SK-N-SH (cell line): ENCODE data around the gene IER2. TPM values are rescaled to one million over a fixed set of nuclear protein-coding genes. Genes with fewer than 3 reads are reported as not detected.
A peak's percentile ranks its signal among the peaks of the same experiment; 100 is the strongest.

ENCODE experiments used
- CTCF ChIA-PET: fragments of 300-600, 350-600 bp; formaldehyde crosslinking; extraction: SDS; loops from one replicate; lab custom pipeline; 2021; lab: Yijun Ruan, JAX
- POLR2A ChIA-PET: fragments of 350-600 bp; sonication (Branson Sonifier 250); formaldehyde crosslinking; extraction: SDS; loops from one replicate; lab custom pipeline; 2020; ENCODE audit warnings: antibody characterized with exemption, inconsistent platforms; lab: Yijun Ruan, JAX
- DNase-seq: peaks from one replicate; pipeline ENCODE4 v3.0.0; 2012
- H2AFZ ChIP-seq: fragments of 200-600 bp; sonication (generic); 2 replicates; pipeline ENCODE4 v1.8.1; 2016; ENCODE audit warnings: antibody characterized with exemption, mild to moderate bottlenecking, low read depth
- H3F3A ChIP-seq: fragments of 200-600 bp; sonication (generic); replicated peaks from 2 replicates; pipeline ENCODE3; 2016; ENCODE audit warnings: antibody characterized with exemption, mild to moderate bottlenecking; ENCODE audit not compliant: insufficient read depth
- H3K27ac ChIP-seq, 2 experiments: fragments of 200-500 bp in 1 of 2; fragments of 200-600 bp in 1 of 2; sonication (Bioruptor generic) in 1 of 2; sonication (generic), shearing (Covaris generic) in 1 of 2; 2 replicates each; pipeline versions ENCODE4 v1.5.1 to v1.6.1; 2014 to 2016; ENCODE audit warnings: low read depth in 2 of 2, inconsistent platforms in 1 of 2, low read length in 1 of 2, mild to moderate bottlenecking in 1 of 2, mixed read lengths in 1 of 2
- H3K27me3 ChIP-seq: fragments of 200-600 bp; sonication (generic), shearing (Covaris generic); 2 replicates; pipeline ENCODE4 v1.6.1; 2016; ENCODE audit warnings: mixed run types; ENCODE audit not compliant: insufficient read depth
- H3K36me3 ChIP-seq, 2 experiments: fragments of 200-500 bp in 1 of 2; fragments of 200-600 bp in 1 of 2; sonication (Bioruptor generic) in 1 of 2; sonication (generic) in 1 of 2; replicated peaks in 1 of 2; 2 replicates each; pipeline versions ENCODE3 to v1.5.1; 2014 to 2016; ENCODE audit warnings: low read length in 1 of 2, mild to moderate bottlenecking in 1 of 2; ENCODE audit not compliant: insufficient read depth in 2 of 2, control insufficient read depth in 1 of 2
- H3K4me1 ChIP-seq, 2 experiments: fragments of 200-500 bp in 1 of 2; fragments of 200-600 bp in 1 of 2; sonication (Bioruptor generic) in 1 of 2; sonication (generic), shearing (Covaris generic) in 1 of 2; 2 replicates each; pipeline versions ENCODE4 v1.5.1 to v1.6.1; 2014 to 2016; ENCODE audit warnings: low read depth in 1 of 2, low read length in 1 of 2, mixed run types in 1 of 2; ENCODE audit not compliant: insufficient read depth in 2 of 2, control insufficient read depth in 1 of 2
- H3K4me2 ChIP-seq: fragments of 200-600 bp; sonication (generic), shearing (Covaris generic); 2 replicates; pipeline ENCODE4 v1.6.1; 2017; ENCODE audit warnings: mixed run types
- H3K4me3 ChIP-seq, 2 experiments: fragments of 200-500 bp in 1 of 2; fragments of 200-600 bp in 1 of 2; sonication (Bioruptor generic) in 1 of 2; sonication (generic), shearing (Covaris generic) in 1 of 2; 2 replicates each; pipeline versions ENCODE4 v1.5.1 to v1.8.1; 2014 to 2016; ENCODE audit warnings: low read depth in 2 of 2, inconsistent platforms in 1 of 2, low read length in 1 of 2, mild to moderate bottlenecking in 1 of 2, mixed read lengths in 1 of 2, moderate library complexity in 1 of 2
- H3K79me2 ChIP-seq: fragments of 200-600 bp; sonication (generic); 2 replicates; pipeline ENCODE4 v1.8.1; 2017; ENCODE audit warnings: mild to moderate bottlenecking; ENCODE audit not compliant: insufficient read depth
- H3K9ac ChIP-seq: fragments of 200-600 bp; sonication (generic); 2 replicates; pipeline ENCODE4 v1.6.1; 2017; ENCODE audit warnings: mixed run types
- H3K9me2 ChIP-seq: fragments of 200-600 bp; sonication (generic); 2 replicates; pipeline ENCODE4 v1.6.1; 2017; ENCODE audit warnings: mixed run types
- H3K9me3 ChIP-seq: fragments of 200-600 bp; sonication (generic); 2 replicates; pipeline ENCODE4 v1.6.1; 2017; ENCODE audit warnings: mixed run types, mild to moderate bottlenecking, moderate library complexity
- H4K20me1 ChIP-seq: fragments of 200-600 bp; sonication (generic); 2 replicates; pipeline ENCODE4 v1.6.1; 2017; ENCODE audit warnings: mild to moderate bottlenecking, mixed run types; ENCODE audit not compliant: insufficient read depth
- FOSL2 ChIP-seq: IDR thresholded peaks from 2 replicates; pipeline ENCODE4 v1.4.0; 2012; ENCODE audit warnings: low read depth, mild to moderate bottlenecking, moderate library complexity, borderline replicate concordance
- FOXJ3 ChIP-seq: sonication (generic); formaldehyde crosslinking; IDR thresholded peaks from 2 replicates; pipeline ENCODE4 v1.5.1; 2020; ENCODE audit warnings: mild to moderate bottlenecking, missing genetic modification reagents
- JUND ChIP-seq: IDR thresholded peaks from 2 replicates; pipeline ENCODE4 v1.4.0; 2012
- MEF2A ChIP-seq: IDR thresholded peaks from 2 replicates; pipeline ENCODE4 v1.4.0; 2012; ENCODE audit warnings: low read depth, borderline replicate concordance
- RAD21 ChIP-seq: IDR thresholded peaks from 2 replicates; pipeline ENCODE4 v1.6.1; 2012; ENCODE audit warnings: mild to moderate bottlenecking, low read length
- SIN3A ChIP-seq: IDR thresholded peaks from 2 replicates; pipeline ENCODE4 v1.6.1; 2012; ENCODE audit warnings: low read depth, mild to moderate bottlenecking, low read length, moderate library complexity, borderline replicate concordance
- TCF12 ChIP-seq: IDR thresholded peaks from 2 replicates; pipeline ENCODE4 v1.4.0; 2012
- TEAD4 ChIP-seq: IDR thresholded peaks from 2 replicates; pipeline ENCODE4 v1.4.0; 2012; ENCODE audit warnings: mild to moderate bottlenecking, borderline replicate concordance; ENCODE audit not compliant: insufficient read depth
- WGBS: methylation state at CpG from one replicate; pipeline ENCODE4 v1.1.6; 2017; ENCODE audit warnings: low lambda C conversion rate; 5-methylcytosine and 5-hydroxymethylcytosine counted together
- polyA plus RNA-seq, 3 experiments: library from polyadenylated mRNA; depleted of rRNA; stranded (reverse); fragments of >200 nt; gene quantifications; 2 replicates each; pipeline ENCODE4 v1.2.3, GENCODE V29; 2012
- TF ChIP-seq, protein P1 (sequence below): IDR thresholded peaks from 2 replicates; pipeline ENCODE4 v1.6.1; 2012; ENCODE audit warnings: mild to moderate bottlenecking, low read depth, low read length, moderate library complexity
- TF ChIP-seq, protein P2 (sequence below): IDR thresholded peaks from 2 replicates; pipeline ENCODE4 v1.4.0; 2012; ENCODE audit warnings: low read depth

The IER2 gene
- polyA plus RNA-seq, 1 of the 3 experiments (the other 2 are of a cell fraction) = 115 TPM

DNA sequence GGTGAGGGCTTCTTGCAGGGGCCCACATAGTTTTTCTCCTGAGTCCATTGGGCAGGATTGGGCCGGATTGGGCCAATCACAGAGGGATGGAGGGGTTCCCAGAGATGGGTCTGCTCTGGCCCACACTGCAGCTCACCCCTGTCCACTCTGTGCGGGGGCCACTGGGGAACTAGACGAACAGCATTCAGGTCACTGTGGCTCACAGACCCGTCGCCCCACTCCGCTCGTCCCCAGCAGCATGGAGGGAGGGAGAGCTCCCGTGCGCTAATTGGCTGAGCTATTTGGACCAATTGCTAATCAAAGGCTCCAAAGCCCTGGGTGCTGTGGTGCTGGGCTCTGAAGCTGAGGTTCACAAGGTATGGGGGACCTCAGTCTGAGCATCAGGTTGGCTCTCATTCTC lies 20.8 kb upstream of the IER2 start (continued):
- TF ChIP-seq, protein P1, sequence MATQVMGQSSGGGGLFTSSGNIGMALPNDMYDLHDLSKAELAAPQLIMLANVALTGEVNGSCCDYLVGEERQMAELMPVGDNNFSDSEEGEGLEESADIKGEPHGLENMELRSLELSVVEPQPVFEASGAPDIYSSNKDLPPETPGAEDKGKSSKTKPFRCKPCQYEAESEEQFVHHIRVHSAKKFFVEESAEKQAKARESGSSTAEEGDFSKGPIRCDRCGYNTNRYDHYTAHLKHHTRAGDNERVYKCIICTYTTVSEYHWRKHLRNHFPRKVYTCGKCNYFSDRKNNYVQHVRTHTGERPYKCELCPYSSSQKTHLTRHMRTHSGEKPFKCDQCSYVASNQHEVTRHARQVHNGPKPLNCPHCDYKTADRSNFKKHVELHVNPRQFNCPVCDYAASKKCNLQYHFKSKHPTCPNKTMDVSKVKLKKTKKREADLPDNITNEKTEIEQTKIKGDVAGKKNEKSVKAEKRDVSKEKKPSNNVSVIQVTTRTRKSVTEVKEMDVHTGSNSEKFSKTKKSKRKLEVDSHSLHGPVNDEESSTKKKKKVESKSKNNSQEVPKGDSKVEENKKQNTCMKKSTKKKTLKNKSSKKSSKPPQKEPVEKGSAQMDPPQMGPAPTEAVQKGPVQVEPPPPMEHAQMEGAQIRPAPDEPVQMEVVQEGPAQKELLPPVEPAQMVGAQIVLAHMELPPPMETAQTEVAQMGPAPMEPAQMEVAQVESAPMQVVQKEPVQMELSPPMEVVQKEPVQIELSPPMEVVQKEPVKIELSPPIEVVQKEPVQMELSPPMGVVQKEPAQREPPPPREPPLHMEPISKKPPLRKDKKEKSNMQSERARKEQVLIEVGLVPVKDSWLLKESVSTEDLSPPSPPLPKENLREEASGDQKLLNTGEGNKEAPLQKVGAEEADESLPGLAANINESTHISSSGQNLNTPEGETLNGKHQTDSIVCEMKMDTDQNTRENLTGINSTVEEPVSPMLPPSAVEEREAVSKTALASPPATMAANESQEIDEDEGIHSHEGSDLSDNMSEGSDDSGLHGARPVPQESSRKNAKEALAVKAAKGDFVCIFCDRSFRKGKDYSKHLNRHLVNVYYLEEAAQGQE = no peak
- TF ChIP-seq, protein P2, sequence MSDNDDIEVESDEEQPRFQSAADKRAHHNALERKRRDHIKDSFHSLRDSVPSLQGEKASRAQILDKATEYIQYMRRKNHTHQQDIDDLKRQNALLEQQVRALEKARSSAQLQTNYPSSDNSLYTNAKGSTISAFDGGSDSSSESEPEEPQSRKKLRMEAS = no peak
- TF ChIP-seq RAD21 = no peak
- no peak for TF ChIP-seq FOXJ3 (CRISPR knock-in tag)

DNA sequence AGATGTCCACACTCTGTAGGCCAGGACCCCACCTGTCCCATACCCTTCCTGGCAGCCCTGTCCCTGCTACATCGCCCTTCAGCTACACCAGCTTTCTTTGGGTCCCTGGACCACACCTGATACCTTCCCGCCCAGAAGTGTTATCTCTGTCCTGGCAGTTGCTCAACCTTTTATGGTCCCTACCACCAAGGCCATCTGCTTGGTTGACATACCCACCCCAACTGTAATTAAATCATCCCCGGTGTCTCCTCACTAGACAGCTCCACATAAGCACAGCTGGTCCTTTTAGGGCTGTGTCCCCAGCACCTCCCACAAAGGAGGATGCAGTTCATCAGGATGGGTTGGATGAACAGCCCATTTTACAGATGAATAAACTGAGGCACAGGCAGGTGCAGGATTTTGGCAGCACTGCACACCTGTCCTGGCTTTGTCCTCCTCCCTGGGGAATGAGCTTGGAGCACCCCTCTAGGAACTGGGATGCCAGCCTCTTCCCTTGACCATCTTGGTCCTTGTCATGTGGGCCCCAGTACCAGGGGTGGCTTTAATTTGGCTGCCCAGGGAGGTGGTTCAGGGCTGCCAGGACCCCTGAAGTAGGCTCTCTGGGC lies 19.2 kb upstream of the IER2 start:
- Histone ChIP-seq H3K27ac (peak overlapping the region in 1 of 2 experiments; percentile 59; a peak in 1 of 4 replicates), H2AFZ (no peak overlapping the region), H3K9me3 (no peaks in the 10 kb centered on the region), H3K9me2 (no peaks in the 10 kb centered on the region), H3K27me3 (no peaks in the 10 kb centered on the region), H3F3A (peaks cover 24% of the 10 kb centered on the region), H3K4me1 (peaks cover 0 to 15% of the 10 kb centered on the region in 2 experiments; a peak in 2 of 4 replicates), H3K4me3 (no peak overlapping the region), H3K36me3 (peaks cover 4 to 19% of the 10 kb centered on the region in 2 experiments), H3K79me2 (peaks cover 88% of the 10 kb centered on the region), H4K20me1 (peaks cover 89% of the 10 kb centered on the region), H3K4me2 (no peak overlapping the region), H3K9ac (no peak overlapping the region)
- TF ChIP-seq TCF12 (no peak), TEAD4 (no peak), MEF2A (no peak), FOSL2 (no peak), JUND (no peak)
- no peak for DNase-seq
- 98% methylated on average over 3 of the region's 3 CpGs for WGBS
- POLR2A ChIA-PET = no interaction called here
- CTCF ChIA-PET = interaction anchor here (1.0 to 1.3 kb wide), 4 partner anchors 14 to 166 kb away, joined by 3 read pairs; no protein-coding TSS in a partner anchor

DNA sequence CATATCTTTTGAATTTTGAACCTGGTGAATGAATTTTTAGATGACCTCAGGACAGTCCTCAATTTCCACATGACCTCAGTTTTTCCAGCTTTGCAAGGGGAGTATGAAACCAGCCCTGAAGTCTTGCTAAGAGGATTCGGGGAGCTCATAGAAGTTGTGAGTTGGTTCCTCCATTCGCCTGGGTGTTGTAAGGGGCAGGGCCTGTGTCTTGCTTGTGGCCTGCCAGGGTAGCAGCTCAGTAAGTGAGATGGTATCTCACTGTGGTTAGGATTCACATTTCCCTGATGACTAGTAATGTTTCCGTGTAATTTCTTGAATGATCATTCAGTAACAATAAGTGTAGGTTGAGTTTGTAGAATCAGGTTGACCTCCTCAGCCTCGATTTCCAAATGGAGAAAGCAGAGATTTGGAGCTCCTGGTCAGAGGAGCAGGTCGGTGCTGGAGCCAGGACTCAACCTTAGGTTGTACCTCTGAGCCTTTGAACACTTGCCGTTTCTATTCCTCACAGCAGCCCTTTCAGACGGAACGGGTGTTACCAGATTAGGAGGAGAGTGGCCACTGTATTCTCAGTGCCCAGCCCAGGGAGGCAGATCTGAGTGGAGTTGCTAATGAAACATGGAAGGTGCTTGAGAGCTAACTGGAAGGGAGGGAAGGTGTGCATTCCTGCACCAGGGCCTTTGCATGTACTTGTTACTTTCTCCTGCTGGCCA lies 17.6 kb upstream of the IER2 start:
- 56% methylated on average over 6 of the region's 8 CpGs for WGBS
- Histone ChIP-seq H3K4me3 (no peak overlapping the region), H3K27ac (peak overlapping the region in 1 of 2 experiments; percentile 59; a peak in 2 of 4 replicates), H3K27me3 (no peaks in the 10 kb centered on the region), H3K79me2 (peaks cover 82% of the 10 kb centered on the region), H4K20me1 (peaks cover 75% of the 10 kb centered on the region), H3K36me3 (peaks cover 5 to 30% of the 10 kb centered on the region in 2 experiments), H2AFZ (no peak overlapping the region), H3K9me2 (no peaks in the 10 kb centered on the region), H3K4me2 (0 out of 2 replicates have a peak overlapping the region, but pooled peaks have one; percentile 50), H3K4me1 (peaks cover 0 to 15% of the 10 kb centered on the region in 2 experiments; a peak in 2 of 4 replicates), H3F3A (peaks cover 24% of the 10 kb centered on the region), H3K9me3 (no peaks in the 10 kb centered on the region), H3K9ac (no peak overlapping the region)
- ChIA-PET POLR2A (no interaction called here), CTCF (interaction anchor here (1.3 kb wide), 1 partner anchor 20 kb away, joined by 3 read pairs; no protein-coding TSS in a partner anchor)
- 0 out of 2 replicates have a peak, but pooled peaks have one; percentile 23 for TF ChIP-seq TCF12
- peak; percentile 4; the same call in 1 of the 2 replicates for TF ChIP-seq FOSL2
- no peak for TF ChIP-seq SIN3A
- no peak for DNase-seq
